Stimulated activated CD4-positive, alpha-beta T cell treated with anti-CD3 and anti-CD28 coated beads, Interleukin-2, amount 100 ng/mL, for 4 hours (primary cell): ENCODE measurements around the gene IDH1.
"Not testable (repeated sequence)": the region's sequence is repeated elsewhere in the genome, so short reads cannot be mapped to it uniquely, and the experiment has no call there.

Experiments used
- DNase-seq: peaks from one replicate; pipeline ENCODE4 v3.0.0-alpha.2; 2020; ENCODE audit warnings: low read depth

The IDH1 gene

GRCh38 chr2:208254871-208255556 lies at the start of gene IDH1:
TSS of gene IDH1 (minus strand) at chr2:208255071. CDS start at chr2:208251551, 3,520 bp downstream.
- DNase-seq, result peak; percentile 84

- DNase-seq, result no peak
Observed at GRCh38 chr2:208304157-208304556, 49.3 kb upstream of the IDH1 start.

GRCh38 chr2:208300847-208301618 lies 46.2 kb upstream of the IDH1 start:
- DNase-seq, result no peak

- no peak for DNase-seq
Observed at GRCh38 chr2:208297961-208298360, 43.1 kb upstream of the IDH1 start.

GRCh38 chr2:208296610-208297009 lies 41.7 kb upstream of the IDH1 start:
- no peak for DNase-seq

GRCh38 chr2:208295834-208296233 lies 41.0 kb upstream of the IDH1 start:
- no peak for DNase-seq

- no peak for DNase-seq
Observed at GRCh38 chr2:208294482-208295024, 39.7 kb upstream of the IDH1 start.

GRCh38 chr2:208285853-208286252 lies 31.0 kb upstream of the IDH1 start:
- DNase-seq, result no peak

GRCh38 chr2:208280933-208281332 lies 26.1 kb upstream of the IDH1 start:
- DNase-seq, result no peak

GRCh38 chr2:208280234-208280633 lies 25.4 kb upstream of the IDH1 start:
- DNase-seq, result no peak

GRCh38 chr2:208279236-208279635 lies 24.4 kb upstream of the IDH1 start:
- no peak for DNase-seq

- no peak for DNase-seq
Observed at GRCh38 chr2:208278549-208278948, 23.7 kb upstream of the IDH1 start.

GRCh38 chr2:208274748-208275147 lies 19.9 kb upstream of the IDH1 start:
- no peak for DNase-seq

- DNase-seq, result no peak
Observed at GRCh38 chr2:208269091-208269490, 14.2 kb upstream of the IDH1 start.

GRCh38 chr2:208268156-208268952 lies 13.5 kb upstream of the IDH1 start:
- no peak for DNase-seq

GRCh38 chr2:208267526-208267925 lies 12.7 kb upstream of the IDH1 start:
- not testable (repeated sequence) for DNase-seq

- DNase-seq, result no peak
Observed at GRCh38 chr2:208266936-208267335, 12.1 kb upstream of the IDH1 start.

GRCh38 chr2:208266553-208266893 lies 11.7 kb upstream of the IDH1 start:
- DNase-seq, result no peak

GRCh38 chr2:208265801-208266552 lies 11.1 kb upstream of the IDH1 start, which contains the start of gene PIKFYVE:
TSS of gene PIKFYVE (plus strand) at chr2:208266255. CDS start at chr2:208271520, 5,265 bp downstream.
- peak; percentile 72 for DNase-seq

- DNase-seq, result no peak
Observed at GRCh38 chr2:208265371-208265800, 10.5 kb upstream of the IDH1 start.
